Activated T-cell treated with anti-CD3 and anti-CD28 coated beads for 1 hour (primary cell): ENCODE data around the gene KLK2.

ENCODE experiments used
- DNase-seq: peaks from one replicate; pipeline ENCODE4 v3.0.0-alpha.2; 2020; ENCODE audit warnings: low read depth

The KLK2 gene

GRCh38 chr19:50873056-50873455 is at the start of gene KLK2:
TSS of gene KLK2 (plus strand) at chr19:50873439. CDS start at chr19:50873474, 35 bp downstream.
- DNase-seq, result no peak

GRCh38 chr19:50826492-50827240 is 46.6 kb upstream of the KLK2 start:
- DNase-seq, result no peak

GRCh38 chr19:50827476-50827875 is 45.8 kb upstream of the KLK2 start:
- no peak for DNase-seq

GRCh38 chr19:50829801-50830200 is 43.4 kb upstream of the KLK2 start:
- no peak for DNase-seq

- no peak for DNase-seq
Measured at GRCh38 chr19:50830266-50831025, 42.8 kb upstream of the KLK2 start.

GRCh38 chr19:50831026-50831396 is 42.2 kb upstream of the KLK2 start:
- DNase-seq, result no peak

- DNase-seq, result no peak
Measured at GRCh38 chr19:50832666-50833065, 40.6 kb upstream of the KLK2 start.

GRCh38 chr19:50833117-50833801 is 40.0 kb upstream of the KLK2 start, which contains the start of gene KLK15:
TSS of gene KLK15 (minus strand) at chr19:50833574. CDS start at chr19:50831492, 2,082 bp downstream.
- DNase-seq, result no peak

- no peak for DNase-seq
Measured at GRCh38 chr19:50833802-50834167, 39.5 kb upstream of the KLK2 start.

- DNase-seq, result no peak
Measured at GRCh38 chr19:50835103-50835784, 38.0 kb upstream of the KLK2 start.

- peak; percentile 51 for DNase-seq
Measured at GRCh38 chr19:50835785-50836542, 37.3 kb upstream of the KLK2 start.

- DNase-seq, result no peak
Measured at GRCh38 chr19:50836543-50837195, 36.6 kb upstream of the KLK2 start.

GRCh38 chr19:50837300-50837699 is 35.9 kb upstream of the KLK2 start:
- DNase-seq, result no peak

- no peak for DNase-seq
Measured at GRCh38 chr19:50838239-50838638, 35.0 kb upstream of the KLK2 start.

GRCh38 chr19:50839712-50840655 is 33.3 kb upstream of the KLK2 start:
- no peak for DNase-seq

GRCh38 chr19:50842130-50842529 is 31.1 kb upstream of the KLK2 start:
- DNase-seq, result no peak

- no peak for DNase-seq
Measured at GRCh38 chr19:50843205-50843604, 30.0 kb upstream of the KLK2 start.

- DNase-seq, result no peak
Measured at GRCh38 chr19:50843701-50844221, 29.5 kb upstream of the KLK2 start.

- no peak for DNase-seq
Measured at GRCh38 chr19:50844296-50844935, 28.8 kb upstream of the KLK2 start.
